ENCODE results near the gene PTDSS2. TPM values are rescaled to one million over a fixed set of nuclear protein-coding genes. Genes with fewer than 3 reads are reported as not detected.
A peak's percentile ranks its signal among the peaks of the same experiment; 100 is the strongest.

PTDSS2 gene
- total and polyA plus RNA-seq, 4 donors: 5.1 to 15.6 (median 10.2) TPM

DNA sequence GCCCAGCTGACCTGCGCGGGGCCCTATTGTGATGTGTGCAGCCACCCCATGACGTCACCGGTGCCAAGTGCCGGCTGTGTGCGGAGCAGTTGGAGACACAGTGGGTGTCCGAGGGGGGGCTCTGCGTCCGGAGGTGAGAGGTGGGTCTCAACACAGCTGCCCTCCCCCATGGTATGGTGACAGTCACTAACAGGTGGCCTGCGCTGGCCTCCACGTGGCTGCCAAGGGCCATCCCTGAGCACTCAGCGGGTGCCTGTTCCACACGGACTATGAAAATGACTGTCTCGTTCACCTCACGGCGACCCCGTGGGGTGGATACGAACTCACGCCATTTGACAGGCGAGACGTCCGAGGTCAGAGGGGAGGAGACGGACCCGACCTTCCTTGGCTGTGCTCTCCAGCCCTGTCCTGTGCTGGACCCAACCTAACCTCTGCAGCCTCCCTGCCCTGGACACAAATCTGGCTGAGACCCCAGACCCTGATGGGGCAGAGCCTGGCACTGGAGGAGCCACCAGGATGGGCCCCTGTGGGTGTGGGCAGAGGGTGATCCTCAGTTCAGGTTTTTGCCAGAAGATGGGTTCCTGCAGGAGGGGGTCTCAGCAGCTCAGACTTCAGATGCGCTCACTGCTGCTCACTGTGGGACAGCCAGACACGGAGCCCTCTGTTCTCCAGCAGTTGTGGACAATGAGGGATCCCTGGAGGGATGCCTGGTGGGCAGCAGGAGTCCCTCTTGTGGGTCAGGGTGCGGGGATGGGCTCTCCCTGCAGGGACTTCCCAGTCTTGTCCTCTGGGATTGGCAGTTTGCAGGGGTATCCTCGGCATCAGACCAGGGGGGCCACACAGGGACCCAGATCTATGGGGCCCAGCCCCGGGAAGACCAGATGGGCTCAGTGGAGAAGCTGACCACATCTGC, 79.0 kb downstream of the PTDSS2 start:
- Histone ChIP-seq H3K27ac (ENCODE audit: low read depth in 1 of 2, low read length in 2 of 2) (no peak overlapping the region), H3K36me3 (ENCODE audit: control insufficient read depth in 4 of 4, insufficient read depth in 3 of 4, low read depth in 1 of 4, low read length in 3 of 4) (peaks cover 0 to 11% (median 6%) of the 10 kb centered on the region in 4 donors), H3K27me3 (ENCODE audit: control insufficient read depth in 4 of 4, insufficient read depth in 4 of 4, low read length in 3 of 4) (no peaks in the 10 kb centered on the region), H3K9me3 (ENCODE audit: control insufficient read depth in 4 of 4, low read length in 3 of 4) (no peaks in the 10 kb centered on the region), H3K4me1 (ENCODE audit: control insufficient read depth in 4 of 4, insufficient read depth in 4 of 4, low read length in 3 of 4) (peaks cover 0 to 6% (median 2%) of the 10 kb centered on the region in 4 donors), H3K9ac (ENCODE audit: low read depth in 1 of 2, low read length in 2 of 2) (no peak overlapping the region), H3K4me3 (ENCODE audit: low read depth in 1 of 3, low read length in 3 of 3) (no peak overlapping the region)
- TF ChIP-seq, protein P1, sequence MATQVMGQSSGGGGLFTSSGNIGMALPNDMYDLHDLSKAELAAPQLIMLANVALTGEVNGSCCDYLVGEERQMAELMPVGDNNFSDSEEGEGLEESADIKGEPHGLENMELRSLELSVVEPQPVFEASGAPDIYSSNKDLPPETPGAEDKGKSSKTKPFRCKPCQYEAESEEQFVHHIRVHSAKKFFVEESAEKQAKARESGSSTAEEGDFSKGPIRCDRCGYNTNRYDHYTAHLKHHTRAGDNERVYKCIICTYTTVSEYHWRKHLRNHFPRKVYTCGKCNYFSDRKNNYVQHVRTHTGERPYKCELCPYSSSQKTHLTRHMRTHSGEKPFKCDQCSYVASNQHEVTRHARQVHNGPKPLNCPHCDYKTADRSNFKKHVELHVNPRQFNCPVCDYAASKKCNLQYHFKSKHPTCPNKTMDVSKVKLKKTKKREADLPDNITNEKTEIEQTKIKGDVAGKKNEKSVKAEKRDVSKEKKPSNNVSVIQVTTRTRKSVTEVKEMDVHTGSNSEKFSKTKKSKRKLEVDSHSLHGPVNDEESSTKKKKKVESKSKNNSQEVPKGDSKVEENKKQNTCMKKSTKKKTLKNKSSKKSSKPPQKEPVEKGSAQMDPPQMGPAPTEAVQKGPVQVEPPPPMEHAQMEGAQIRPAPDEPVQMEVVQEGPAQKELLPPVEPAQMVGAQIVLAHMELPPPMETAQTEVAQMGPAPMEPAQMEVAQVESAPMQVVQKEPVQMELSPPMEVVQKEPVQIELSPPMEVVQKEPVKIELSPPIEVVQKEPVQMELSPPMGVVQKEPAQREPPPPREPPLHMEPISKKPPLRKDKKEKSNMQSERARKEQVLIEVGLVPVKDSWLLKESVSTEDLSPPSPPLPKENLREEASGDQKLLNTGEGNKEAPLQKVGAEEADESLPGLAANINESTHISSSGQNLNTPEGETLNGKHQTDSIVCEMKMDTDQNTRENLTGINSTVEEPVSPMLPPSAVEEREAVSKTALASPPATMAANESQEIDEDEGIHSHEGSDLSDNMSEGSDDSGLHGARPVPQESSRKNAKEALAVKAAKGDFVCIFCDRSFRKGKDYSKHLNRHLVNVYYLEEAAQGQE (IDR thresholded peaks at IDR 0.05): no peak
- no peak for TF ChIP-seq SP1 (IDR thresholded peaks at IDR 0.05)
- no peak for TF ChIP-seq TAF1 (conservative IDR thresholded peaks at IDR 0.05)
- no peak for TF ChIP-seq YY1 (IDR thresholded peaks at IDR 0.05)
- TF ChIP-seq HNF4G (IDR thresholded peaks at IDR 0.05): no peak
- TF ChIP-seq, protein P2, sequence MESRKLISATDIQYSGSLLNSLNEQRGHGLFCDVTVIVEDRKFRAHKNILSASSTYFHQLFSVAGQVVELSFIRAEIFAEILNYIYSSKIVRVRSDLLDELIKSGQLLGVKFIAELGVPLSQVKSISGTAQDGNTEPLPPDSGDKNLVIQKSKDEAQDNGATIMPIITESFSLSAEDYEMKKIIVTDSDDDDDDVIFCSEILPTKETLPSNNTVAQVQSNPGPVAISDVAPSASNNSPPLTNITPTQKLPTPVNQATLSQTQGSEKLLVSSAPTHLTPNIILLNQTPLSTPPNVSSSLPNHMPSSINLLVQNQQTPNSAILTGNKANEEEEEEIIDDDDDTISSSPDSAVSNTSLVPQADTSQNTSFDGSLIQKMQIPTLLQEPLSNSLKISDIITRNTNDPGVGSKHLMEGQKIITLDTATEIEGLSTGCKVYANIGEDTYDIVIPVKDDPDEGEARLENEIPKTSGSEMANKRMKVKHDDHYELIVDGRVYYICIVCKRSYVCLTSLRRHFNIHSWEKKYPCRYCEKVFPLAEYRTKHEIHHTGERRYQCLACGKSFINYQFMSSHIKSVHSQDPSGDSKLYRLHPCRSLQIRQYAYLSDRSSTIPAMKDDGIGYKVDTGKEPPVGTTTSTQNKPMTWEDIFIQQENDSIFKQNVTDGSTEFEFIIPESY (IDR thresholded peaks at IDR 0.05): no peak
- TF ChIP-seq GABPA (IDR thresholded peaks at IDR 0.05 in 1 of 2, conservative IDR thresholded peaks at IDR 0.05 in 1 of 2): no peak
- TF ChIP-seq, protein P3, sequence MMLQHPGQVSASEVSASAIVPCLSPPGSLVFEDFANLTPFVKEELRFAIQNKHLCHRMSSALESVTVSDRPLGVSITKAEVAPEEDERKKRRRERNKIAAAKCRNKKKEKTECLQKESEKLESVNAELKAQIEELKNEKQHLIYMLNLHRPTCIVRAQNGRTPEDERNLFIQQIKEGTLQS (IDR thresholded peaks at IDR 0.05): no peak
- no peak for TF ChIP-seq JUND (IDR thresholded peaks at IDR 0.05)
- TF ChIP-seq, protein P4, sequence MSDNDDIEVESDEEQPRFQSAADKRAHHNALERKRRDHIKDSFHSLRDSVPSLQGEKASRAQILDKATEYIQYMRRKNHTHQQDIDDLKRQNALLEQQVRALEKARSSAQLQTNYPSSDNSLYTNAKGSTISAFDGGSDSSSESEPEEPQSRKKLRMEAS (IDR thresholded peaks at IDR 0.05): no peak
- no peak for TF ChIP-seq NR2F2 (IDR thresholded peaks at IDR 0.05)
- TF ChIP-seq RXRA (IDR thresholded peaks at IDR 0.05): no peak
- TF ChIP-seq EGR1 (IDR thresholded peaks at IDR 0.05; ENCODE audit: low read depth in 2 of 2): no peak
- no peak for TF ChIP-seq FOXA1 (IDR thresholded peaks at IDR 0.05)
- no peak for TF ChIP-seq RAD21 (IDR thresholded peaks at IDR 0.05)
- TF ChIP-seq FOXA2 (IDR thresholded peaks at IDR 0.05): no peak
- no peak for TF ChIP-seq HNF4A (conservative IDR thresholded peaks at IDR 0.05)
- TF ChIP-seq, protein P5, sequence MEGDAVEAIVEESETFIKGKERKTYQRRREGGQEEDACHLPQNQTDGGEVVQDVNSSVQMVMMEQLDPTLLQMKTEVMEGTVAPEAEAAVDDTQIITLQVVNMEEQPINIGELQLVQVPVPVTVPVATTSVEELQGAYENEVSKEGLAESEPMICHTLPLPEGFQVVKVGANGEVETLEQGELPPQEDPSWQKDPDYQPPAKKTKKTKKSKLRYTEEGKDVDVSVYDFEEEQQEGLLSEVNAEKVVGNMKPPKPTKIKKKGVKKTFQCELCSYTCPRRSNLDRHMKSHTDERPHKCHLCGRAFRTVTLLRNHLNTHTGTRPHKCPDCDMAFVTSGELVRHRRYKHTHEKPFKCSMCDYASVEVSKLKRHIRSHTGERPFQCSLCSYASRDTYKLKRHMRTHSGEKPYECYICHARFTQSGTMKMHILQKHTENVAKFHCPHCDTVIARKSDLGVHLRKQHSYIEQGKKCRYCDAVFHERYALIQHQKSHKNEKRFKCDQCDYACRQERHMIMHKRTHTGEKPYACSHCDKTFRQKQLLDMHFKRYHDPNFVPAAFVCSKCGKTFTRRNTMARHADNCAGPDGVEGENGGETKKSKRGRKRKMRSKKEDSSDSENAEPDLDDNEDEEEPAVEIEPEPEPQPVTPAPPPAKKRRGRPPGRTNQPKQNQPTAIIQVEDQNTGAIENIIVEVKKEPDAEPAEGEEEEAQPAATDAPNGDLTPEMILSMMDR (IDR thresholded peaks at IDR 0.05; ENCODE audit: low read depth, low read length, missing input control): no peak
- DNase-seq (ENCODE audit: low spot score): peak; percentile 30
- WGBS: 76% methylated on average over 29 of the region's 29 CpGs
